Sigmoid colon (tissue), 7 donors: Measurements from ENCODE around the gene ESRRB. TPM values are rescaled to one million over a fixed set of nuclear protein-coding genes. Genes with fewer than 3 reads are reported as not detected.

Experiments used
- DNase-seq: peaks from one replicate; pipeline ENCODE4 v3.0.0-alpha.2; 2019
- H3K27ac ChIP-seq, 4 donors: fragments of 200-600 bp; sonication (generic); one replicate each; pipeline ENCODE4 v1.5.1; 2016 to 2019; ENCODE audit warnings: mild to moderate bottlenecking in 1 of 4
- H3K27me3 ChIP-seq, 3 donors: fragments of 200-600 bp; sonication (generic); one replicate each; pipeline ENCODE4 v1.5.1; 2019; ENCODE audit warnings: mild to moderate bottlenecking in 1 of 3
- H3K36me3 ChIP-seq, 4 donors: fragments of 200-600 bp; sonication (generic); one replicate each; pipeline ENCODE4 v1.5.1; 2016 to 2019
- H3K4me1 ChIP-seq, 4 donors: fragments of 200-600 bp; sonication (generic); one replicate each; pipeline ENCODE4 v1.5.1; 2017 to 2019
- H3K4me3 ChIP-seq, 4 donors: fragments of 200-600 bp; sonication (generic); one replicate each; pipeline ENCODE4 v1.5.1; 2017 to 2019; ENCODE audit warnings: mild to moderate bottlenecking in 2 of 4, moderate library complexity in 1 of 4
- H3K9me3 ChIP-seq, 4 donors: fragments of 200-600 bp in 3 of 4; sonication (generic) in 3 of 4; one replicate each; pipeline versions ENCODE4 v1.5.1 to v1.6.1; 2013 to 2019
- EP300 ChIP-seq, 4 donors: sonication (generic); formaldehyde crosslinking; IDR thresholded peaks; one replicate each; pipeline ENCODE4 v1.6.1; 2017; ENCODE audit warnings: antibody characterized with exemption in 4 of 4
- POLR2A ChIP-seq, 2 donors: fragments of 450-650 bp; IDR thresholded peaks; one replicate each; pipeline ENCODE4 v1.6.1; 2016; ENCODE audit warnings: antibody characterized with exemption in 2 of 2, mild to moderate bottlenecking in 2 of 2, moderate library complexity in 2 of 2
- POLR2AphosphoS5 ChIP-seq, 4 donors: sonication (generic); formaldehyde crosslinking; IDR thresholded peaks; one replicate each; pipeline ENCODE4 v1.6.1; 2017; ENCODE audit warnings: antibody characterized with exemption in 4 of 4
- WGBS, 2 donors: extraction: QIAGEN DNeasy Blood & Tissue Kit; methylation state at CpG; one replicate each; pipeline ENCODE4 v1.1.7; 2013; 5-methylcytosine and 5-hydroxymethylcytosine counted together
- intact Hi-C: fragments of 100-400 bp; cut with DNase I; formaldehyde crosslinking; loops from one replicate; pipeline ENCODE4 v1.15.1; 2023
- polyA plus RNA-seq, 3 donors: library from polyadenylated mRNA; stranded (reverse); fragments of 200-250 nt; gene quantifications; one replicate each; pipeline ENCODE4 v1.2.3, GENCODE V29; 2013
- total RNA-seq, 4 donors: library from RNA; depleted of rRNA; stranded (reverse); fragments of >200 nt; gene quantifications; one replicate each; pipeline ENCODE4 v1.1.0, GENCODE V29; 2016
- TF ChIP-seq, protein P1 (sequence below), 4 experiments: fragments of 450-650 bp in 3 of 4; fragments of 200-600 bp in 1 of 4; IDR thresholded peaks; one replicate each; pipeline ENCODE4 v1.5.1; 2016 to 2019; ENCODE audit warnings: antibody characterized with exemption in 4 of 4, mild to moderate bottlenecking in 3 of 4, moderate library complexity in 2 of 4
- donor health status: healthy with polysubstance abuse.
- donor health status: Bipolar disorder and iron deficiency.
- donor health status: healthy.

ESRRB gene
- total and polyA plus RNA-seq, 7 donors, result under 0.01 to 0.04 TPM; not detected in 5

DNA sequence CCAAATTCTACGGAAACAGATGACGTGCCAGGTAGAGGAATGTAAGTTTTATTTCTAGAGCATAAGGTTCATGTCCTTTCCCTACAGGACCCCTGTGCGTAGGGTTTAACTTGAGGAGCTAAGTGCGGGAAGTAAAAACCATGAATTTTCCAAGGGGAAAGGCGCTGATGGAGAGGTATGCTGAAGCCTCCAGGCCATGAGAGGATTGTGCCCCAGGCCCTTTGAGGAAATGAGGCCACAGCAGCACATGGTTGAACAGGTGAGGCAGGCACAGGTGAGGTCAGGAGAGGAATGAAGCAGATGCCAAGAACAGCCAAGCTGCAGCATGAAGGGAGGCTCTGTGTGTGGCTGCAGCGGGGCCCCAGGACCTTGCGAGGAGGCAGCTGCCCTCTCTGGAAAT lies 14.7 kb downstream of the ESRRB start:
- Histone ChIP-seq H3K27ac (no peak overlapping the region), H3K9me3 (no peaks in the 10 kb centered on the region), H3K27me3 (peaks cover 0 to 20% (median 4%) of the 10 kb centered on the region in 3 donors), H3K4me1 (no peaks in the 10 kb centered on the region), H3K36me3 (no peaks in the 10 kb centered on the region), H3K4me3 (no peak overlapping the region)
- intact Hi-C loops, result no loop called here
- 89 to 96% methylated on average over 7 of the region's 7 CpGs for WGBS, 2 donors
- no peak for DNase-seq
- no peak for TF ChIP-seq EP300 (IDR thresholded peaks at IDR 0.05)
- TF ChIP-seq, protein P1, sequence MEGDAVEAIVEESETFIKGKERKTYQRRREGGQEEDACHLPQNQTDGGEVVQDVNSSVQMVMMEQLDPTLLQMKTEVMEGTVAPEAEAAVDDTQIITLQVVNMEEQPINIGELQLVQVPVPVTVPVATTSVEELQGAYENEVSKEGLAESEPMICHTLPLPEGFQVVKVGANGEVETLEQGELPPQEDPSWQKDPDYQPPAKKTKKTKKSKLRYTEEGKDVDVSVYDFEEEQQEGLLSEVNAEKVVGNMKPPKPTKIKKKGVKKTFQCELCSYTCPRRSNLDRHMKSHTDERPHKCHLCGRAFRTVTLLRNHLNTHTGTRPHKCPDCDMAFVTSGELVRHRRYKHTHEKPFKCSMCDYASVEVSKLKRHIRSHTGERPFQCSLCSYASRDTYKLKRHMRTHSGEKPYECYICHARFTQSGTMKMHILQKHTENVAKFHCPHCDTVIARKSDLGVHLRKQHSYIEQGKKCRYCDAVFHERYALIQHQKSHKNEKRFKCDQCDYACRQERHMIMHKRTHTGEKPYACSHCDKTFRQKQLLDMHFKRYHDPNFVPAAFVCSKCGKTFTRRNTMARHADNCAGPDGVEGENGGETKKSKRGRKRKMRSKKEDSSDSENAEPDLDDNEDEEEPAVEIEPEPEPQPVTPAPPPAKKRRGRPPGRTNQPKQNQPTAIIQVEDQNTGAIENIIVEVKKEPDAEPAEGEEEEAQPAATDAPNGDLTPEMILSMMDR (IDR thresholded peaks at IDR 0.05), result no peak

DNA sequence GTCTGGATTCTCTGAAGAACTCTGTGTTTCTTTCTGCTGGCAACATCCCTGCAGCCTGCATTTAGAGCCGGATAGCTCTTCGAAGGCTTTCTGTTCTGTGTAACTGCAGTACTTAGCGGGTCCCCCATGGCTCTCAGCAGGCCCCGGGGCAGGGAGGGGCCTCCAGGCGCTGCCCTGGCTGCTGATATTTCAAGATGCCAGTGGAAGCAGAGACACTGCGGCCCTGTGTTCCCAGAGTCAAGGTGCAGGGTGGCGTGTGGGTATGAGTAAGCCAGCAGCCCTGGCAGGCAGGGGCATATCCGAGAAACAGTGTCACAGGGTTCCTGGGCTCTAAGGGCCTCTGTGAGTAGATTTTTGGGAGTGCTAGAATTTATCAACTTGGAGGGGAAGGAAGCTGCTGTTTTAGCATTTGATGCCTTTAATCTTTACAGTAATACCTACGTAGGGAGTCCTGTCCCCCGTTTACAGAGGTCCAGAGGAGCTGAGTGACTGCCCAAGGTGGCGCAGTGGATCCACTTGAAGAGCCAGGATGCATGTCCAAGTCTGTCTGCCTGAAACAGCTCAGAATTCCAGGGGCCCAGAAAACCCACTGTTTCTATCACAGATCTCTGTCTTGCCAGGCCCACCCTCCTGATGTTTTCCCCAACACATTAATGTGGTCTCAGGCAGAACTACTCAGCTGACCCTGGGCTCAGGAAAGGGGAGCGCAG lies 16.2 kb downstream of the ESRRB start:
- WGBS, 2 donors, result 78 to 83% methylated on average over 12 of the region's 12 CpGs
- H3K27me3 ChIP-seq, result peaks cover 0 to 14% (median 0%) of the 10 kb centered on the region in 3 donors
- DNase-seq, result no peak
- no peak overlapping the region for H3K4me3 ChIP-seq
- no peaks in the 10 kb centered on the region for H3K9me3 ChIP-seq
- H3K4me1 ChIP-seq, result no peaks in the 10 kb centered on the region
- H3K36me3 ChIP-seq, result no peaks in the 10 kb centered on the region
- intact Hi-C loops, result no loop called here
- no peak overlapping the region for H3K27ac ChIP-seq
- no peak for TF ChIP-seq POLR2AphosphoS5 (IDR thresholded peaks at IDR 0.05)
- TF ChIP-seq EP300 (IDR thresholded peaks at IDR 0.05), result no peak
- TF ChIP-seq, protein P1 (IDR thresholded peaks at IDR 0.05), result no peak
- no peak for TF ChIP-seq POLR2A (IDR thresholded peaks at IDR 0.05)

DNA sequence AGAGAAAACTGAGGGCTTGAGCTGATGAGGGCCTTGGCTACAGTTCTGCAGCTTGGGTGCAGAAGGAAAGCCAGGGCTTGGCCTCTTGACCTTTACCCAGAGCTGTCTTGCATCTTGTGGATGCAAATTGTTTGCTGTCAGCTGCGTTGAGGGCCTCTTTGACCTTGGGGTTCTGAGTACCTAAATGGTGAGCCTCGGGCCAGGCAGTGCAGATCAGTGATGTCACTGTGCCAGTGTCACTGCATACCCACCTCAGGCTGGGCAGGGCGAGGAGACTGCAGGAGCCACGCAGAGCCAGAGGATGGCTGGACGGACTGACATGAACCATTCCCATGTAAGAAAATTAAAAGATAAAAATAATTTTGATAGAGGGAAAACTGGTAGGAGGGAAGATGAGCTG lies 18.6 kb downstream of the ESRRB start:
- DNase-seq, result no peak
- H3K36me3 ChIP-seq, result no peaks in the 10 kb centered on the region
- no peak overlapping the region for H3K27ac ChIP-seq
- no peaks in the 10 kb centered on the region for H3K9me3 ChIP-seq
- H3K27me3 ChIP-seq, result peaks cover 0 to 25% (median 3%) of the 10 kb centered on the region in 3 donors
- WGBS, 2 donors, result 67 to 77% methylated on average over 5 of the region's 5 CpGs
- TF ChIP-seq EP300 (IDR thresholded peaks at IDR 0.05), result no peak
- no peak for TF ChIP-seq POLR2AphosphoS5 (IDR thresholded peaks at IDR 0.05)
- intact Hi-C loops, result no loop called here
- no peak overlapping the region for H3K4me3 ChIP-seq
- no peaks in the 10 kb centered on the region for H3K4me1 ChIP-seq

DNA sequence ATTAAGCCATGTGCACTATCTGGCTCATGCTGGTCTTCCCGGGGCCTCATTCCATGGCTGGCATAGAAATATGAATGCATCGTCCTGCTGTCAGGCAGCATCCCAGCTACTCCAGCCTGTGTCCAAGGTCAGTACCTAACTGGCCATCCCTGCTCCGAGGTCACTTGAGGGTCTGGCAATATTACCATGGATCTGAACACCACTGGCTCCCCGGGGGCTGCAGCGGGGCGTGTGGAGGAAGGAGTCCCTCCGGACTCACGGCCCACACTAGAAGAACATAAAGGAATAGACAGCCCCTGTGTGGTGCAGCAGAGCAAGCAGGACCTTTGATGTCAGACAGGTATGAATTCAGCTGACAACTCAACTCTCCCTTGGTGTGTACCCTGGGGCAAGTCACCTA lies 19.2 kb downstream of the ESRRB start:
- H3K27ac ChIP-seq, result no peak overlapping the region
- 81 to 84% methylated on average over 8 of the region's 8 CpGs for WGBS, 2 donors
- no peaks in the 10 kb centered on the region for H3K4me1 ChIP-seq
- H3K9me3 ChIP-seq, result no peaks in the 10 kb centered on the region
- no peaks in the 10 kb centered on the region for H3K36me3 ChIP-seq
- peaks cover 0 to 25% (median 3%) of the 10 kb centered on the region in 3 donors for H3K27me3 ChIP-seq
- H3K4me3 ChIP-seq, result no peak overlapping the region
- intact Hi-C loops, result no loop called here
- TF ChIP-seq, protein P1 (IDR thresholded peaks at IDR 0.05), result no peak
- no peak for TF ChIP-seq POLR2AphosphoS5 (IDR thresholded peaks at IDR 0.05)
- no peak for TF ChIP-seq POLR2A (IDR thresholded peaks at IDR 0.05)
- no peak for DNase-seq

DNA sequence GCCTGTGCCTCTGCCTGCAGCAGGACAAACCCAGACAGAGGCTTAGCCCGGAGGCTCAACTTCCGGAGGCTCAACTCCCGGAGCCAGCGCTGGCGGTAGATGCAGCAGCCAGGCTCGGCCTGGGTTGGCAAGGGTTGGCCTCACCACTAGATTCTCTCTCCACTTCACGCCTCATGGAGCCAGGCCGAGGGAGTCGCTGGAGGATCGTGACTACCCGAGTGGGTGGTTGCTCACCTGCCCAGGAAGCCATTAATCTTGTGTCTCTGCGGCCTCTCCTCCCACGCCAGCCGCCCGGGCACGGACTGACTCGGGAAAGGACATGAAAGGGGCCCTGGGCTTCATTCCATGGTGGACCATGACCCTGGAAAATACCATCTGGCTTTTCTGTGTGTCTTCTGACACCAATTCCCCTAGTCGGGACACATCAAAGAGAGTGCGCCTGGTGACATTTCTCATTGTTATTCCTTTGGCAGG lies 20.8 kb downstream of the ESRRB start:
- Histone ChIP-seq H3K27ac (no peak overlapping the region), H3K9me3 (no peaks in the 10 kb centered on the region), H3K27me3 (peaks cover 0 to 25% (median 3%) of the 10 kb centered on the region in 3 donors), H3K4me3 (no peak overlapping the region), H3K4me1 (no peaks in the 10 kb centered on the region), H3K36me3 (no peaks in the 10 kb centered on the region)
- no peak for DNase-seq
- intact Hi-C loops, result no loop called here
- TF ChIP-seq, protein P1 (IDR thresholded peaks at IDR 0.05), result no peak
- TF ChIP-seq POLR2AphosphoS5 (IDR thresholded peaks at IDR 0.05), result no peak
- WGBS, 2 donors, result 60 to 69% methylated on average over 19 of the region's 19 CpGs
